Measurements from ENCODE around the gene ALKBH7. TPM values are rescaled to one million over a fixed set of nuclear protein-coding genes. Genes with fewer than 3 reads are reported as not detected.
"Not testable (repeated sequence)": the region's sequence is repeated elsewhere in the genome, so short reads cannot be mapped to it uniquely, and the experiment has no call there.

ALKBH7 gene
- total and polyA plus RNA-seq, 10 of the 15 experiments (the other 5 are each of a cell fraction or from before 2014, with no cell fraction given): 0.31 to 82.5 (median 37.6) TPM

- H3K9ac ChIP-seq (ENCODE audit: control insufficient read depth, insufficient read depth, low read length); H3K36me3 ChIP-seq (ENCODE audit: control insufficient read depth in 2 of 2, insufficient read depth in 2 of 2, low read length in 1 of 2); in situ Hi-C loops (cut with MboI); FAIRE-seq; intact Hi-C loops (cut with micrococcal nuclease; ENCODE audit: unreplicated experiment); BruUV-seq (replicated peaks); H4K20me1 ChIP-seq (ENCODE audit: control insufficient read depth, insufficient read depth); H3K27ac ChIP-seq (ENCODE audit: control insufficient read depth, insufficient read depth); H3K9me3 ChIP-seq (replicated peaks; ENCODE audit: control insufficient read depth, insufficient read depth, low read length); H3K4me1 ChIP-seq (ENCODE audit: control insufficient read depth, insufficient read depth, low read length); H3K27me3 ChIP-seq (replicated peaks in 1 of 2; ENCODE audit: control insufficient read depth in 2 of 2, insufficient read depth in 2 of 2, low read length in 1 of 2); ATAC-seq; DNase-seq (ENCODE audit: low read depth, low spot score): not testable (repeated sequence)
- peak overlapping the region; percentile 25; the same call in 1 of the 2 replicates for H2AFZ ChIP-seq (ENCODE audit: control insufficient read depth, low read depth, low read length)
- H3K79me2 ChIP-seq (ENCODE audit: control insufficient read depth, insufficient read depth, low read length): peaks cover 15% of the 10 kb centered on the region
- H3K4me2 ChIP-seq (ENCODE audit: control insufficient read depth, insufficient read depth): peak overlapping the region; percentile 20; the same call in 1 of the 2 replicates
- ChIA-PET RAD21 (ENCODE audit: unreplicated experiment) (interaction anchor here (0.7 to 1.6 kb wide), 5 partner anchors 12 to 159 kb away, joined by 3 to 9 read pairs (median 3); partner anchors contain the start of genes ALKBH7, DENND1C and SLC25A23), SMC1A (ENCODE audit: uncharacterized antibody, unreplicated experiment) (interaction anchor here (1.0 kb wide), 2 partner anchors 12 to 708 kb away, joined by 3 to 10 read pairs; partner anchors contain the start of gene ALKBH7), POLR2A (interaction anchor here (0.7 to 3.9 kb wide), 3 partner anchors 11 to 139 kb away, joined by 3 to 30 read pairs (median 6); partner anchors contain the start of genes ALKBH7 and KHSRP), CTCF (interaction anchor here (0.7 to 1.1 kb wide), 3 partner anchors 12 to 235 kb away, joined by 3 to 6 read pairs (median 3); partner anchors contain the start of gene ALKBH7)
- WGBS (ENCODE audit: insufficient coverage, insufficient replicate concordance, low lambda C conversion rate, missing lambda C conversion rate): 63% methylated on average over 10 of the region's 10 CpGs
- H3K4me3 ChIP-seq: 0 out of 2 replicates have a peak overlapping the region, but pooled peaks have one; percentile 22
Measured at GRCh38 chr19:6360857-6361216, 11.8 kb upstream of the ALKBH7 start.

DNA sequence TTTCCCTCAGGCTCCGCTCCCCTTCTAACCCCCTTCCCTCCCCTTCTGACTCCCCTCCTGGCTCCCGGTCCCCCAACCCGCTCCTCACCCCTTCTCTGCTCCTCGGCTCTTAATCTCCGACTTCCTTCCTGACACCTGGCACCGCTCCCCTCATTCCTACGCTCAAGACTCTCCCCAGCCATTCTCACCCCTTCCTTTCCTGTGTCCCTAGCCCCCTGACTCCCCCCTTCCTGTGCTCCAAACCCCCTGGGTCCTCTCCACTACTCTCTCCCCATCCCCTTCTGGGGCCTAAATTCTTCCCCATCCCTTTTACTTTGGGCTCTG, 10.6 kb upstream of the ALKBH7 start:
- no peaks in the 10 kb centered on the region for H3K27me3 ChIP-seq (replicated peaks in 1 of 2; ENCODE audit: control insufficient read depth in 2 of 2, insufficient read depth in 2 of 2, low read length in 1 of 2)
- DNase-seq (ENCODE audit: low read depth, low spot score) (no peak), ATAC-seq (peak; percentile 44), FAIRE-seq (no peak)
- H2AFZ ChIP-seq (ENCODE audit: control insufficient read depth, low read depth, low read length): peak overlapping the region; percentile 47
- CTCF ChIA-PET: no interaction called here
- peaks cover 15% of the 10 kb centered on the region for H3K79me2 ChIP-seq (ENCODE audit: control insufficient read depth, insufficient read depth, low read length)
- peak overlapping the region; percentile 99 for H3K4me3 ChIP-seq
- SMC1A ChIA-PET (ENCODE audit: uncharacterized antibody, unreplicated experiment): no interaction called here
- H4K20me1 ChIP-seq (ENCODE audit: control insufficient read depth, insufficient read depth): no peaks in the 10 kb centered on the region
- no TSS peak for BruUV-seq (replicated peaks)
- intact Hi-C loops (cut with micrococcal nuclease; ENCODE audit: unreplicated experiment): no loop called here
- H3K27ac ChIP-seq (ENCODE audit: control insufficient read depth, insufficient read depth): peak overlapping the region; percentile 76
- RAD21 ChIA-PET (ENCODE audit: unreplicated experiment): interaction anchor here (1.6 kb wide), 1 partner anchor 10 kb away, joined by 9 read pairs; the partner anchor contains the start of gene ALKBH7
- H3K36me3 ChIP-seq (ENCODE audit: control insufficient read depth in 2 of 2, insufficient read depth in 2 of 2, low read length in 1 of 2): peaks cover 5 to 6% of the 10 kb centered on the region in 2 experiments; a peak in 3 of 4 replicates
- no peaks in the 10 kb centered on the region for H3K9me3 ChIP-seq (replicated peaks; ENCODE audit: control insufficient read depth, insufficient read depth, low read length)
- WGBS (ENCODE audit: insufficient coverage, insufficient replicate concordance, low lambda C conversion rate, missing lambda C conversion rate): 11% methylated on average over 5 of the region's 7 CpGs
- H3K4me2 ChIP-seq (ENCODE audit: control insufficient read depth, insufficient read depth): peak overlapping the region; percentile 88
- H3K4me1 ChIP-seq (ENCODE audit: control insufficient read depth, insufficient read depth, low read length): no peaks in the 10 kb centered on the region
- POLR2A ChIA-PET: interaction anchor here (0.6 to 3.9 kb wide), 3 partner anchors 10 to 180 kb away, joined by 3 to 30 read pairs (median 6); partner anchors contain the start of genes ALKBH7 and KHSRP
- in situ Hi-C loops (cut with MboI): no loop called here
- peak overlapping the region; percentile 77 for H3K9ac ChIP-seq (ENCODE audit: control insufficient read depth, insufficient read depth, low read length)
- TF ChIP-seq ELK1 (IDR thresholded peaks at IDR 0.05; ENCODE audit: low read depth, low read length): no peak
- TF ChIP-seq, protein P1, sequence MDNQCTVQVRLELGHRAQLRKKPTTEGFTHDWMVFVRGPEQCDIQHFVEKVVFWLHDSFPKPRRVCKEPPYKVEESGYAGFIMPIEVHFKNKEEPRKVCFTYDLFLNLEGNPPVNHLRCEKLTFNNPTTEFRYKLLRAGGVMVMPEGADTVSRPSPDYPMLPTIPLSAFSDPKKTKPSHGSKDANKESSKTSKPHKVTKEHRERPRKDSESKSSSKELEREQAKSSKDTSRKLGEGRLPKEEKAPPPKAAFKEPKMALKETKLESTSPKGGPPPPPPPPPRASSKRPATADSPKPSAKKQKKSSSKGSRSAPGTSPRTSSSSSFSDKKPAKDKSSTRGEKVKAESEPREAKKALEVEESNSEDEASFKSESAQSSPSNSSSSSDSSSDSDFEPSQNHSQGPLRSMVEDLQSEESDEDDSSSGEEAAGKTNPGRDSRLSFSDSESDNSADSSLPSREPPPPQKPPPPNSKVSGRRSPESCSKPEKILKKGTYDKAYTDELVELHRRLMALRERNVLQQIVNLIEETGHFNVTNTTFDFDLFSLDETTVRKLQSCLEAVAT (IDR thresholded peaks at IDR 0.05): no peak
- no peak for TF ChIP-seq HCFC1 (IDR thresholded peaks at IDR 0.05; ENCODE audit: low read length)
- no peak for TF ChIP-seq PAX5 (IDR thresholded peaks at IDR 0.05; ENCODE audit: borderline replicate concordance, low read depth, low read length)
- TF ChIP-seq HDAC6 (IDR thresholded peaks at IDR 0.05; ENCODE audit: unreplicated experiment): no peak
- TF ChIP-seq CEBPB (IDR thresholded peaks at IDR 0.05; ENCODE audit: borderline replicate concordance in 1 of 2, low read depth in 2 of 2, low read length in 2 of 2): no peak
- no peak for TF ChIP-seq NR2C2 (IDR thresholded peaks at IDR 0.05; ENCODE audit: borderline replicate concordance, control insufficient read depth, insufficient read length, low read depth)
- TF ChIP-seq HDGF (IDR thresholded peaks at IDR 0.05): peak; percentile 82; the same call in 1 of the 2 replicates
- TF ChIP-seq USF1 (IDR thresholded peaks at IDR 0.05; ENCODE audit: borderline replicate concordance, extremely low read length, insufficient read depth, low read depth, low read length): no peak
- TF ChIP-seq NR2C1 (IDR thresholded peaks at IDR 0.05): no peak
- TF ChIP-seq ZNF207 (IDR thresholded peaks at IDR 0.05; ENCODE audit: borderline replicate concordance): no peak

All from GM12878 (cell line).